Kidney epithelial cell (primary cell): Measurements from ENCODE around the gene PLSCR2. TPM values are rescaled to one million over a fixed set of nuclear protein-coding genes. Genes with fewer than 3 reads are reported as not detected.

Experiments
- DNase-seq: peaks from one replicate; pipeline ENCODE4 v3.0.0-alpha.2; 2010; ENCODE audit warnings: low read depth
- H3K27me3 ChIP-seq: 2 replicates; pipeline ENCODE4 v1.6.0; 2011; ENCODE audit warnings: low read length; ENCODE audit not compliant: control insufficient read depth, insufficient read depth
- H3K36me3 ChIP-seq: 2 replicates; pipeline ENCODE4 v1.5.1; 2011; ENCODE audit warnings: low read length; ENCODE audit not compliant: control insufficient read depth, insufficient read depth
- H3K4me3 ChIP-seq: 2 replicates; pipeline ENCODE4 v1.5.1; 2011; ENCODE audit warnings: low read depth, mild to moderate bottlenecking, control low read depth, low read length
- CTCF ChIP-seq: IDR thresholded peaks from 2 replicates; pipeline ENCODE4 v1.5.1; 2011; ENCODE audit warnings: mild to moderate bottlenecking, moderate library complexity, low read length, control low read depth, inconsistent platforms; ENCODE audit not compliant: insufficient read depth, poor library complexity, severe bottlenecking
- total RNA-seq: library from RNA; depleted of rRNA; stranded (reverse); fragments of >200 nt; gene quantifications from 2 replicates; pipeline ENCODE4 v1.2.3, GENCODE V29; 2015

Gene PLSCR2
- total RNA-seq, 1 donor from 2014 or later, result not detected

DNA sequence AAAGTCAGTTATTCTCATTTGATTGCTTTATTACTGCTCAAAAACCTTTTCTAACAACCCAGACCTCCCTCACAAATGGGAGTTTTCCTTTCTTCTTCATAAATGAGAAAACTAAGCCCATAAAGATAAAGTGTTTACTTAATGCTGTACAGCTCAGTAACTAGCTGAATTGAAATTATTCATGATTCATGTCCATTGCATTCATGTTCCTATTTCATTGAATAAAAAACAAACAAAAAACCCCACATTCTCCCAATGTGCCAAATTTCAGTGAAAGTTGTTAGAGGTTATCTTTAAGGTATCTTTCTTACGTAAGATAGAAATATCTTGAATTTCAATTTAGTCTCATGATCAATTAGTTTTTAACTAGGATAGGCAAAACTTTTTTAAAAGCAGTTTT is 2.8 kb downstream of the PLSCR2 start:
- no peak for TF ChIP-seq CTCF
- no peak for DNase-seq
- Histone ChIP-seq H3K4me3 (no peak overlapping the region), H3K27me3 (no peaks in the 10 kb centered on the region), H3K36me3 (no peaks in the 10 kb centered on the region)

- Histone ChIP-seq H3K36me3 (no peaks in the 10 kb centered on the region), H3K4me3 (no peak overlapping the region), H3K27me3 (no peaks in the 10 kb centered on the region)
- no peak for TF ChIP-seq CTCF
- no peak for DNase-seq
Observed at GRCh38 chr3:146465693-146466465, 3.5 kb downstream of the PLSCR2 start.

GRCh38 chr3:146464783-146465182 is 4.6 kb downstream of the PLSCR2 start:
- H3K27me3 ChIP-seq, result no peaks in the 10 kb centered on the region
- H3K36me3 ChIP-seq, result no peaks in the 10 kb centered on the region
- H3K4me3 ChIP-seq, result no peak overlapping the region
- DNase-seq, result no peak
- TF ChIP-seq CTCF, result no peak

DNA sequence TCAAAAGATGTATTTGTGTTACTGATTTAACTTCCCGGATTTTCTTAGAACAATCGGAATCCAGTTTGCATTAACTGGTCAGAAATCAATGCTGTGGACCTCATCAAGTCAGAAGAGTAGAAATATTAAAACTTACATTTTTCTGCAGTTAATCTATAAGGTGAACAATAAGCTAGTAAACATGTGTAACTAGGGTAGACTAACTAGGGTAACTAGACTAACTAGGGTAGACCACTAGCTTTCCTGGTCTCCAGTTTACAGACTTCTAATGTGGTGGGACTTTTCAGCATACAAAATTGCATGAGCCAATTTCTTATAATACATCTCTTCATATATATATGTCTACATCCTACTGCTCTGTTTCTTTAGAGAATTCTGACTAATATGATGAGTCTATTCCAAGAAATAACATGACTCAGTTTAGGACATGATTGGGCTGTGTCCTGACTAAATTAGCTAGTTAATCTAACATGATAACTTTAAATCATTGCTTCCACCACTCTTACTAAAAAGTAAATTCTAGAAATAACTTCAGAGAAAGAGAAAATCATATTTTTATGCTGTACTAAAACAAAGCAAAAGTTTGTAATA is 5.3 kb downstream of the PLSCR2 start:
- H3K27me3 ChIP-seq, result no peaks in the 10 kb centered on the region
- TF ChIP-seq CTCF, result no peak
- no peak for DNase-seq
- H3K36me3 ChIP-seq, result no peaks in the 10 kb centered on the region
- no peak overlapping the region for H3K4me3 ChIP-seq

GRCh38 chr3:146454796-146455195 is 14.6 kb downstream of the PLSCR2 start:
- Histone ChIP-seq H3K27me3 (no peaks in the 10 kb centered on the region), H3K4me3 (no peak overlapping the region), H3K36me3 (no peaks in the 10 kb centered on the region)
- DNase-seq, result no peak
- TF ChIP-seq CTCF, result no peak
